Endothelial cell of umbilical vein (primary cell): ENCODE data around the gene MTIF3. TPM values are rescaled to one million over a fixed set of nuclear protein-coding genes. Genes with fewer than 3 reads are reported as not detected.

Experiments
- BruUV-seq: library from RNA; stranded (reverse); fragments of 400-500 nt; replicated peaks from 2 replicates; lab custom pipeline; 2021; lab: Mats Ljungman, UMichigan
- CTCF ChIA-PET: fragments of 300-600, 350-600 bp; sonication (Branson Sonifier 250); formaldehyde crosslinking; loops from one replicate; lab custom pipeline; 2021; ENCODE audit warnings: antibody characterized with exemption, inconsistent platforms; lab: Charles Lee
- POLR2A ChIA-PET: fragments of 300-600, 350-600 bp; sonication (Branson Sonifier 250); formaldehyde crosslinking; loops from one replicate; lab custom pipeline; 2021; ENCODE audit warnings: antibody characterized with exemption, inconsistent platforms; lab: Charles Lee
- DNase-seq: peaks from one replicate; pipeline ENCODE4 v3.0.0-alpha.2; 2011; ENCODE audit warnings: low read depth, low spot score
- FAIRE-seq: peaks from 2 replicates; lab custom pipeline; 2011; peaks lifted over from hg19 to GRCh38; lab: Jason Lieb, UNC
- H2AFZ ChIP-seq: 2 replicates; pipeline ENCODE4 v1.6.0; 2012; ENCODE audit warnings: low read depth, low read length, control low read depth, inconsistent platforms
- H3K27ac ChIP-seq: 2 replicates; pipeline ENCODE4 v1.5.1; 2011; ENCODE audit warnings: low read depth, mild to moderate bottlenecking, control low read depth, low read length, moderate library complexity; ENCODE audit not compliant: insufficient read depth
- H3K27me3 ChIP-seq, 2 experiments: 2 replicates each; pipeline versions ENCODE4 v1.6.0 to v1.6.1; 2011; ENCODE audit warnings: low read length in 2 of 2, mixed read lengths in 1 of 2; ENCODE audit not compliant: control insufficient read depth in 2 of 2, insufficient read depth in 2 of 2
- H3K36me3 ChIP-seq, 2 experiments: 2 replicates in 1 of 2; 3 replicates in 1 of 2; pipeline ENCODE4 v1.5.1; 2011; ENCODE audit warnings: low read length in 2 of 2, mild to moderate bottlenecking in 1 of 2, moderate library complexity in 1 of 2; ENCODE audit not compliant: control insufficient read depth in 2 of 2, insufficient read depth in 2 of 2; ENCODE audit errors: extremely low read depth in 1 of 2
- H3K4me1 ChIP-seq: 3 replicates; pipeline ENCODE4 v1.5.1; 2011; ENCODE audit warnings: mild to moderate bottlenecking, low read length; ENCODE audit not compliant: control insufficient read depth, insufficient read depth; ENCODE audit errors: extremely low read depth
- H3K4me2 ChIP-seq: 2 replicates; pipeline ENCODE4 v1.6.1; 2011; ENCODE audit warnings: low read length, control low read depth, mixed read lengths; ENCODE audit not compliant: insufficient read depth
- H3K4me3 ChIP-seq, 3 experiments: fragments of 200-600 bp in 1 of 3; sonication (generic), shearing (Covaris generic) in 1 of 3; replicated peaks in 1 of 3; 2 replicates each; pipeline ENCODE4 v1.5.1; 2011 to 2016; ENCODE audit warnings: control low read depth in 3 of 3, low read length in 3 of 3, mild to moderate bottlenecking in 2 of 3, inconsistent platforms in 1 of 3, low read depth in 1 of 3, moderate library complexity in 1 of 3; ENCODE audit not compliant: insufficient read depth in 1 of 3
- H3K79me2 ChIP-seq: 2 replicates; pipeline ENCODE4 v1.6.0; 2012; ENCODE audit warnings: low read length, inconsistent platforms; ENCODE audit not compliant: control insufficient read depth, insufficient read depth
- H3K9ac ChIP-seq: replicated peaks from 2 replicates; pipeline ENCODE3; 2011; ENCODE audit warnings: low read length, control low read depth; ENCODE audit not compliant: insufficient read depth; ENCODE audit errors: extremely low read depth
- H3K9me1 ChIP-seq: replicated peaks from 3 replicates; pipeline ENCODE4 v1.6.0; 2011; ENCODE audit warnings: mild to moderate bottlenecking, low read length; ENCODE audit not compliant: control insufficient read depth, insufficient read depth; ENCODE audit errors: extremely low read depth
- H3K9me3 ChIP-seq: replicated peaks from 2 replicates; pipeline ENCODE4 v1.5.1; 2012; ENCODE audit warnings: low read length, inconsistent platforms; ENCODE audit not compliant: control insufficient read depth, insufficient read depth
- H4K20me1 ChIP-seq: replicated peaks from 2 replicates; pipeline ENCODE3; 2011; ENCODE audit warnings: mild to moderate bottlenecking, low read length; ENCODE audit not compliant: control insufficient read depth, insufficient read depth; ENCODE audit errors: extremely low read depth
- CTCF ChIP-seq, 2 donors: IDR thresholded peaks; 1 replicate in 1 of 2; 2 replicates in 1 of 2; pipeline ENCODE4 v1.5.1; 2011; ENCODE audit warnings: low read length in 2 of 2, mild to moderate bottlenecking in 2 of 2, moderate library complexity in 2 of 2, control low read depth in 1 of 2, inconsistent platforms in 1 of 2, low read depth in 1 of 2; ENCODE audit not compliant: insufficient read depth in 1 of 2; ENCODE audit errors: extremely low read depth in 1 of 2
- EZH2 ChIP-seq: IDR thresholded peaks from 2 replicates; pipeline ENCODE4 v1.6.1; 2012; ENCODE audit warnings: borderline replicate concordance, low read depth, mild to moderate bottlenecking, moderate library complexity, low read length, inconsistent platforms; ENCODE audit not compliant: severe bottlenecking
- FOS ChIP-seq: IDR thresholded peaks from 2 replicates; pipeline ENCODE4 v1.6.1; 2011; ENCODE audit warnings: mild to moderate bottlenecking, low read length, moderate library complexity, borderline replicate concordance; ENCODE audit not compliant: insufficient read depth
- GATA2 ChIP-seq: IDR thresholded peaks from 2 replicates; pipeline ENCODE4 v1.7.0; 2011; ENCODE audit warnings: low read depth, mild to moderate bottlenecking, moderate library complexity, mixed read lengths, low read length; ENCODE audit not compliant: insufficient read length, insufficient read depth
- JUN ChIP-seq: IDR thresholded peaks from 2 replicates; pipeline ENCODE4 v1.6.1; 2011; ENCODE audit warnings: borderline replicate concordance, low read depth; ENCODE audit not compliant: insufficient read length, insufficient read depth
- MAX ChIP-seq: IDR thresholded peaks from 2 replicates; pipeline ENCODE4 v1.6.1; 2011; ENCODE audit not compliant: insufficient read depth, insufficient read length
- MYC ChIP-seq: IDR thresholded peaks from one replicate; pipeline ENCODE4 v1.6.1; 2011; ENCODE audit warnings: mild to moderate bottlenecking, low read depth, low read length
- POLR2A ChIP-seq: IDR thresholded peaks from 2 replicates; pipeline ENCODE4 v1.6.1; 2012; ENCODE audit warnings: low read depth, mild to moderate bottlenecking, control low read depth, low read length
- POLR2AphosphoS5 ChIP-seq: IDR thresholded peaks from 2 replicates; pipeline ENCODE4 v1.6.1; 2012; ENCODE audit warnings: low read depth, mild to moderate bottlenecking, control low read depth, low read length, moderate library complexity; ENCODE audit not compliant: insufficient read depth
- dilution Hi-C: fragments of 300-500 bp; cut with MboI; formaldehyde crosslinking; loops from one replicate; pipeline ENCODE4 v1.15.0; 2019; ENCODE audit warnings: low sequenced_read_pairs; ENCODE audit not compliant: extremely low pct_ligation_motif_present
- intact Hi-C: fragments of 100-400 bp; cut with micrococcal nuclease; formaldehyde crosslinking; loops from one replicate; pipeline ENCODE4 v1.10.0; 2022
- polyA plus RNA-seq, 4 experiments: library from polyadenylated mRNA; depleted of rRNA in 3 of 4; stranded (reverse) in 3 of 4; unstranded in 1 of 4; fragments of >200 nt; gene quantifications; 2 replicates each; pipeline versions ENCODE4 v1.2.1 to v1.2.3, GENCODE V29; 2011 to 2012; ENCODE audit warnings: missing spikeins in 1 of 4
- total RNA-seq: library from RNA; stranded (reverse); gene quantifications from 2 replicates; pipeline ENCODE4 v1.2.3, GENCODE V29; 2021

The MTIF3 gene
- total and polyA plus RNA-seq, 2 donors (not counting 3 experiments of a cell fraction or from before 2014, with no cell fraction given): 23.5 to 37.5 TPM

- H3K4me3 ChIP-seq: no peak overlapping the region
- BruUV-seq: no TSS peak
- no peak for FAIRE-seq
- no peaks in the 10 kb centered on the region for H4K20me1 ChIP-seq
- no peaks in the 10 kb centered on the region for H3K4me1 ChIP-seq
- H3K9me3 ChIP-seq: no peaks in the 10 kb centered on the region
- no peak overlapping the region for H3K4me2 ChIP-seq
- peaks cover 10 to 17% of the 10 kb centered on the region in 2 experiments for H3K27me3 ChIP-seq
- DNase-seq: no peak
- ChIA-PET CTCF (interaction anchor here (0.6 to 2.9 kb wide), 10 partner anchors 20 to 578 kb away, joined by 3 to 32 read pairs (median 6); partner anchors contain the start of gene GTF3A), POLR2A (no interaction called here)
- H3K36me3 ChIP-seq: no peaks in the 10 kb centered on the region
- dilution Hi-C loops: no loop called here
- H3K27ac ChIP-seq: no peak overlapping the region
- H3K9ac ChIP-seq: no peak overlapping the region
- TF ChIP-seq CTCF (IDR thresholded peaks at IDR 0.05; ENCODE audit: extremely low read depth in 1 of 2, insufficient read depth in 1 of 2, low read depth in 1 of 2, low read length in 2 of 2) (no peak), MYC (no peak), EZH2 (no peak), POLR2A (no peak)
- no peaks in the 10 kb centered on the region for H3K9me1 ChIP-seq
- intact Hi-C loops: loop anchor here (1.0 kb wide), 1 partner anchor 421 kb away; no protein-coding TSS in a partner anchor
- no peaks in the 10 kb centered on the region for H3K79me2 ChIP-seq
- H2AFZ ChIP-seq: no peak overlapping the region
Measured at GRCh38 chr13:27405546-27406134, 44.7 kb downstream of the MTIF3 start.

DNA sequence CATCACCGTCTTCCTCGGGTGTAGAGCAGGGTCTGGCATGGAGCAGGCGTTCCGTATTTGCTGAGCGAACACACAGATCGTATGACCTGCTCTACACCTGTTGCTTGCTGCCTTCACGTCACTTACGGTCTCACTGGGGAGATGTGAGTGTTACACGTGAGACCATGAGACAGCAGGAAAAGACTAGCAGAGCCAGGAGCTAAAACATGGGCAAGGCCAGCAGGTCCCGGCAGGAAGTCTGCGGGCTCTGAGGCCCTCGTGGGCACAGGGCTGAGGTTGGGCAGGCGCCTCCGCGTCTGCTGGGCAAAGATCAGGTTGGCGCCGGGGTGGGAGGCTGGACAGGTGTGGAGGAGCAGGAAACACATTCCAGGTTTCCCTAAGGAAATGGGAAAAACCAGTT, 45.7 kb downstream of the MTIF3 start:
- no peaks in the 10 kb centered on the region for H3K9me1 ChIP-seq
- no peak overlapping the region for H2AFZ ChIP-seq
- no peaks in the 10 kb centered on the region for H3K36me3 ChIP-seq
- H3K9me3 ChIP-seq: no peaks in the 10 kb centered on the region
- no TSS peak for BruUV-seq
- intact Hi-C loops: no loop called here
- H3K9ac ChIP-seq: no peak overlapping the region
- no peak overlapping the region for H3K27ac ChIP-seq
- no peak for TF ChIP-seq POLR2A
- TF ChIP-seq POLR2AphosphoS5: no peak
- TF ChIP-seq GATA2: no peak
- no peak for TF ChIP-seq JUN
- no peak for TF ChIP-seq MYC
- no peak for TF ChIP-seq CTCF (IDR thresholded peaks at IDR 0.05; ENCODE audit: extremely low read depth in 1 of 2, insufficient read depth in 1 of 2, low read depth in 1 of 2, low read length in 2 of 2)
- no peak for TF ChIP-seq FOS
- TF ChIP-seq MAX: no peak
- no peak for TF ChIP-seq EZH2
- H3K4me1 ChIP-seq: no peaks in the 10 kb centered on the region
- FAIRE-seq (no peak), DNase-seq (no peak)
- no peaks in the 10 kb centered on the region for H4K20me1 ChIP-seq
- H3K4me2 ChIP-seq: no peak overlapping the region
- H3K4me3 ChIP-seq: no peak overlapping the region
- CTCF ChIA-PET: interaction anchor here (1.4 to 2.9 kb wide), 5 partner anchors 20 to 549 kb away, joined by 3 to 32 read pairs (median 9); partner anchors contain the start of gene GTF3A
- H3K79me2 ChIP-seq: no peaks in the 10 kb centered on the region
- dilution Hi-C loops: no loop called here
- peaks cover 9 to 15% of the 10 kb centered on the region in 2 experiments for H3K27me3 ChIP-seq
- POLR2A ChIA-PET: no interaction called here
